ENCODE measurements around the gene ZNF485.

DNA sequence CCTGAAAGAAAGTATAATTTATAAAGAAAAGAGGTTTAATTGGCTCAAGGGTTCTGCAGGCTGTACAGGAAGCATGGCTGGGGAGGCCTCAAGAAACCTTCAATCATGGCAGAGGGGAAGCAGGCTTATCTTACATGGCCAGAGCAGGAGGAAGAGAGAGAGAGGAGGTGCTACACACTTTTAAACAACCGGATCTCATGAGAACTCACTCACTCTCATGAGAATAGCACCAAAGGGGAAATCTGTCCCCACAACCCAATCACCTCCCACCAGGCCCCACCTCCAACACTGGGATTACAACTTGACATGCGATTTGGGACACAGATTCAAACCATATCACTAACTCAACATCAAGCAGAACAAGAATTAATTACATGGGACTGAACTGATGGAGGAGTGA, 6.9 kb upstream of the ZNF485 start:
- TF ChIP-seq, protein P1, sequence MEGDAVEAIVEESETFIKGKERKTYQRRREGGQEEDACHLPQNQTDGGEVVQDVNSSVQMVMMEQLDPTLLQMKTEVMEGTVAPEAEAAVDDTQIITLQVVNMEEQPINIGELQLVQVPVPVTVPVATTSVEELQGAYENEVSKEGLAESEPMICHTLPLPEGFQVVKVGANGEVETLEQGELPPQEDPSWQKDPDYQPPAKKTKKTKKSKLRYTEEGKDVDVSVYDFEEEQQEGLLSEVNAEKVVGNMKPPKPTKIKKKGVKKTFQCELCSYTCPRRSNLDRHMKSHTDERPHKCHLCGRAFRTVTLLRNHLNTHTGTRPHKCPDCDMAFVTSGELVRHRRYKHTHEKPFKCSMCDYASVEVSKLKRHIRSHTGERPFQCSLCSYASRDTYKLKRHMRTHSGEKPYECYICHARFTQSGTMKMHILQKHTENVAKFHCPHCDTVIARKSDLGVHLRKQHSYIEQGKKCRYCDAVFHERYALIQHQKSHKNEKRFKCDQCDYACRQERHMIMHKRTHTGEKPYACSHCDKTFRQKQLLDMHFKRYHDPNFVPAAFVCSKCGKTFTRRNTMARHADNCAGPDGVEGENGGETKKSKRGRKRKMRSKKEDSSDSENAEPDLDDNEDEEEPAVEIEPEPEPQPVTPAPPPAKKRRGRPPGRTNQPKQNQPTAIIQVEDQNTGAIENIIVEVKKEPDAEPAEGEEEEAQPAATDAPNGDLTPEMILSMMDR (IDR thresholded peaks at IDR 0.05) = no peak
- no peak for TF ChIP-seq POLR2A (IDR thresholded peaks at IDR 0.05)
